HG03280 (cell line): ENCODE measurements around the gene BDH1.
"Not testable (repeated sequence)": the region's sequence is repeated elsewhere in the genome, so short reads cannot be mapped to it uniquely, and the experiment has no call there.

Source experiments
- ATAC-seq: cut with Tn5 transposase; IDR thresholded peaks from one replicate; pipeline ENCODE4 v1.9.1; 2021; ENCODE audit warnings: mild to moderate bottlenecking, moderate library complexity; ENCODE audit not compliant: unreplicated experiment

BDH1 gene

DNA sequence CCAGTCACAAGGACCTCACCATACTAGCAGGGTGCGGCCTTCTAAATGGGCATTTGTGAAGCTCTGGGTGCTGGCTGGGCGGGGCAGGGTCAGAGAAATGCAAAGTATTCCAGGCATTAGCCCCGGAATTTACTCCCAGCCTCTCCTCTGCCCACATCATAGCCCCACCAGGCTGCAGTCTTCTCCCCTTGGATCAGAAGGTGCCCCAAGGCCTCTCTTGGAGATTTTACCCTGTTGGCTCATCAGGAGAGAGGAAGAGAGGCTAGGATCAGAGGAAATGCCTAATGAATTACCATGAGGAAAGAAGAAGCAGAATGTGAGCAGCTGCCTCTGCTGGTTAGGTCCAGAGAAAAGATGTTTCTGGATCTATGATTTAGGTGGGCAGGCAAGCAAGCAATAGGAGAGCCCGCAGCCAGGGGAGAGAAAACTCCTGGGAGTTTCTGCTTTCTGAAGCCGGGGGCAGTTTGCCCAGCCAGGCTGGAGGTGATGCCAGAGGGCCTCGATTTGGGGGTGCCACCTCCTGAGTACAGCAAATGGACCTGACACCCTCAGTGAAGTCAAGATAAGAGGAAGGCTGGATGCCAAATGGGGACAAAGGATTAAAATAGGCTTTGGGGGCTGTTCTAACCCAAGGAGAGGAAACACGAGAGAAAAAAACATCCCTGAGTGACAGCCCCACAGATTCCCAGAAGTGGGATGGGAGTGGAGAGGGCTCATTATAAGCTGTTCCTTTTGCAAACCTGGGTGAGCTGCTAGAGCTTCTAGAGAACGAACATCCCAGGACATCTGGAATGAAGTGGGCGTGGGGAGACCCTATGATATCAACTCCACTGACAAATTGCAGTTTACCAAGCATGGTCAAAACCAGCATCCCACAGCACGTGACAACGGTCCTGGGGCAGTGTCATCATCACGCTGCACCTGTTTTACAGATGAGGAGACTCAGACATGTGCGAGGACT lies 65.4 kb downstream of the BDH1 start:
- no peak for ATAC-seq

DNA sequence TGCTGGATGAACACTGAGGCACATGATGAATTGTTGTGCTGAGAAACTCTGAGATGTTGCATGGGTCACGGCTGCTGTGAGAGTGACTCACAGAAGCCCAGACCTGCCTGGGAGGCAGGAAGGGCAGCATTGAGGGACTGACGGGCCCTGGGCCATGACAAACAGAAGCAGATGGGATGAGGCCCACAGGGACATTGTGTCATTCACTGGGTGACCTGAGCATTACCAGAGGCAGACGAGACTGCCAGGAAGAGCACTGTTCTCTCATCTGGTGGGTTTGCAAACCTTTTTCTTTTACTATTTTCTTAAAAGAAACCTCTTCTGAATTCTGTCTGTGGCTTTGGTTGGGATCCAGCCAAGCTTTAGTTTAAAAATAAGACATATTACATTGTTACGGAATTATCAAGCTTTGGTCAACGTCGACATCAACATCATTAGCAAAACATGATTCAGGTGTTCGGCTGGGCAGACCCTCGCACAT lies 67.8 kb downstream of the BDH1 start:
- ATAC-seq = no peak

- no peak for ATAC-seq
Measured at GRCh38 chr3:197486861-197487260, 68.9 kb downstream of the BDH1 start.

GRCh38 chr3:197485143-197485542 lies 70.6 kb downstream of the BDH1 start:
- ATAC-seq = no peak

DNA sequence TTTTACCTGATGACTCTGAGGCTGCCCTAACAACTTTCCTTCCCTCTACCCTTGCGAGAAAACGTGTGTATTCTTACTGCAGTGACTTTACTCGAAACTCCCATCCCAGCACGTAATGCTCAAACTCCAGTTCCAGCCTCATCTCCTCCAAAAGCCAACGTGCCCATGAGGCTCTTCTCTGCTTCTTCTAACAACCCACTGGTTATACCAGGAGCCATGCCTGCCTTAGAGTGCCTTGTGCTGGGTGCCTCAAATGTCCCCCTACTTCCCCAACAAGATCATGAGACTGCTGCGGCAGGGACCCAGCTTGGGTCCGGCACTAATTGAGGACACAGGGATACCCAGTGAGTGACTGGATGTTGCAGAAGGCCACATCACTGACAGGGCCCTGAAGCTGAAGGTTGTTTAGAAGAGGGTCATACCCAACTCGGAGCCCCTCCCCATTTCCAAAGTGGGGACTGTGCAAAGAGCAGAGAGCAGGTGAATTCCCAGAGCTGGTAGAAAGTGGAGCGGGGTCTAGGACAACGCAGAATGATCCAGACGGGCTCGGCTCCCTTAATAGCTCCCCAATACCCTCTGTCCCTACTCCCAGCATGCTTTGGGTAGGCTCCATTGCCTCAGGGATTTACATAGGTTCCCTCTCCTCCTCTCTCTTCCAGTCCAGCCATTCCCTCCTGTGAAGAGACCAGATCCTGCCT lies 71.4 kb downstream of the BDH1 start:
- no peak for ATAC-seq

DNA sequence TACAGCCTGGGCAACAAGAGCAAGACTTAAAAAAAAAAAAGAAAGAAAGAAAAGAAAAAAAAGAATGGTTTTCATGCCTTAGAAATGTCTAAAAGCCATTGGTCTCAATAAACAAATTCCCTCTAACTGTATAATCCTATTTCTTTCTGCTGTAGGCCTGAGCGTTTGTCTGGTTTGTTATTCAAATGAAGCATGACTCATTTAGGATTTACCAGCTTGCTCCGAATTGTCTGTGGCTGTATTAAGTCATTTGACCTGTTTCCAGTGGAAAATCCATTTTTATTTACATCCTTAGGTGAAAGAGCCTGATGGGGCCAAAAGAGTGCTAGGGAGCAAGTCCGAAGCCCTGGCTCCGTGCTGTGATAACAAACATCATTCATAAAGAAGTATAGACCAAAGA lies 73.8 kb downstream of the BDH1 start:
- no peak for ATAC-seq

- ATAC-seq = no peak
Measured at GRCh38 chr3:197480320-197480719, 75.4 kb downstream of the BDH1 start.

- no peak for ATAC-seq
Measured at GRCh38 chr3:197478746-197479668, 76.8 kb downstream of the BDH1 start.

DNA sequence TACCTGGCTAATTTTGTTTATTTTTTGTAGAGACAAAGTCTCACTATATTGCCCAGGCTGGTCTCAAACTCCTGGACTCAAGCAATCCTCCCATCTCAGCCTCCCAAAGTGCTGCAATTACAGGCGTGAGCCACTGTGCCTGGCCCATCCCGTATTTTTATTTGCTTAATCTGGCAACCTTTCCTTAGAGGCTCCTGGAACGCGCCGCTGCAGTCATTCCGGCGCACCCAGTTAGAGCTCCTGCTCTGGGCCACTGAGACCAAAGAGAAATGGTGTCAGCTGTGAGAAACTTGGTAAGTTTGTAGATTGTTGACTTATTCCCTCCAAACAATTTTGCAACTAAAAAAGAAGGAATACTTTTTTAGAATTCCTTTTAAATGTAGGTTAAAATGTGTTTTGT lies 78.0 kb downstream of the BDH1 start:
- not testable (repeated sequence) for ATAC-seq

- no peak for ATAC-seq
Measured at GRCh38 chr3:197475997-197476525, 79.7 kb downstream of the BDH1 start.

DNA sequence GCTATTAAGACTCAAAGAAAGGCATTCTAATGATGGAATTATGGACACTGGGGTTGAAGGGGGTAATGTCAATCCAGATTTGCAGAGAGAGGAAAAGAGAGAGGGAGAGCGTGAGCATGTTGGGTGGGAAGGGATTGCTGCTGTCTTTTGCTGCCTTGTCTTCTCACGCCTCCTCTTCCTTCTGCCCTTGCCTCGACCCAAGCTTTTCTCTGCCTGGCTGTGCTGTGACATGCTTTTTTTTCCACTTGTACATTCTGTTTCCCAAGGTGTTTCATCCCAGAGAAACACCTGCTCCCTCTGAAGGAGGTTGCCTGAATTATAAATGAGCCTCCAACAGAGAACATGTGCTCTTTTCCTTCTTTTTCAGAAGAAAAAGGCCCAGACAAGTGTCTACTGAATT lies 80.3 kb downstream of the BDH1 start:
- no peak for ATAC-seq

DNA sequence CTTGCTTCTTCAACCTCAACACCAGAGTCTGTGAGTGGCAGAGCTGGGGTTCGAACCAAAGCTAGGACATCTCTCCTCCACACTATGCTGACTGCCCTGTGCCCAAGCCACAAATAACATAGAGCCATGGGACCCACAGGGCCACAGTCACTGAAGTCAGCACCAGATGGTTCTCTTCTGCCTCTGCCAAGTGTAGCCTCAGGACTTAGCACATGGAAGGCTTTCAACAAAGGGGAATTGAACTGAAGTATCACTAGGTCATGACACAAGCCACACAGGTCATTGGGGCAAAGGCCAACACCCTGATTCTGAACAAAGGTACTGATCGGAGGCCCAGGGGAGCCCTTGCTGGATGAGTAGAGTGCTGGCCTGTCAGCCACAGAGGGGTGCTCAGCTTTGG lies 83.6 kb downstream of the BDH1 start:
- ATAC-seq = no peak

- no peak for ATAC-seq
Measured at GRCh38 chr3:197471221-197472010, 84.4 kb downstream of the BDH1 start.

- no peak for ATAC-seq
Measured at GRCh38 chr3:197468866-197469382, 86.8 kb downstream of the BDH1 start.

GRCh38 chr3:197468167-197468566 lies 87.6 kb downstream of the BDH1 start:
- no peak for ATAC-seq

- no peak for ATAC-seq
Measured at GRCh38 chr3:197466586-197467399, 89.0 kb downstream of the BDH1 start.

DNA sequence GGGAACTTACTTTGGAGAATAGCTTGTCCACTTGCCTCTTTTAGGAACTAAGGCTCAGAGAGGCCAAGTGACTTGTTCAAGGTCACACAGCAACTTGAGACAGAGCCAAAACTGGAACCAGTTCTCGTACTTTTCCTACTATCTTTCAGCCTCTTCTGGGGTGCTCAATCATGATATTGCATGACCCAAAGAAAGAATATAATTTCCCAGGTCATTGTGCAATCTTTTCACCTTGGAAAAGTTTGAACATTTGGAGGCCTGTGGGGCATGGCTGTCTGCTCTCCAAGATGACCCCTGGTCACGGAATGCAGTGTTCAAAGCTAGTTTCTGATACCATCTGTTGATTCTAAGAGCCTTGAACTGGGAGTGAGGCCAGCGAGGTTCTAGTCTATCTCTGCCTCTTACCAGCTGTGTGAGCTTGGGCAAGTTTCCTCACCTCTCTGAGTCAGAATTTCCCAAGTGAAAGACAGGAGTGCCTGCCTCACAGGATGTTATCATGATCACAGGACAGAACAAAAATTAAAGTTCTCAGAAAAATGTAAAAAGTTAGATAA lies 89.7 kb downstream of the BDH1 start:
- ATAC-seq = no peak

GRCh38 chr3:197465197-197465995 lies 90.4 kb downstream of the BDH1 start:
- ATAC-seq = no peak
